Left ventricle myocardium inferior (tissue), 1 donor: ENCODE results near the gene NLRP9. TPM values are rescaled to one million over a fixed set of nuclear protein-coding genes. Genes with fewer than 3 reads are reported as not detected.
"Not testable (repeated sequence)": the region's sequence is repeated elsewhere in the genome, so short reads cannot be mapped to it uniquely, and the experiment has no call there.

Experiments used
- DNase-seq: peaks from one replicate; pipeline ENCODE4 v3.0.0-alpha.2; 2020
- H3K27ac ChIP-seq: fragments of 200-600 bp; replicated peaks from 2 replicates; pipeline ENCODE4 v1.8.0; 2021
- H3K27me3 ChIP-seq: fragments of 200-600 bp; 2 replicates; pipeline ENCODE4 v1.8.0; 2021; ENCODE audit warnings: low read depth
- H3K36me3 ChIP-seq: fragments of 200-600 bp; 2 replicates; pipeline ENCODE4 v1.8.0; 2021
- H3K4me1 ChIP-seq: fragments of 200-600 bp; 2 replicates; pipeline ENCODE4 v1.8.0; 2021
- H3K4me3 ChIP-seq: fragments of 200-600 bp; 2 replicates; pipeline ENCODE4 v1.8.0; 2021; ENCODE audit warnings: mild to moderate bottlenecking, moderate library complexity
- H3K9me3 ChIP-seq: fragments of 200-600 bp; replicated peaks from 2 replicates; pipeline ENCODE4 v1.8.0; 2021
- intact Hi-C: fragments of 100-400 bp; cut with micrococcal nuclease; formaldehyde crosslinking; loops from one replicate; pipeline ENCODE4 v1.11.0; 2022
- total RNA-seq: library from RNA; stranded (reverse); fragmentation: NEBNext Ultra II Directional; extraction: Animal tissue kit (Norgen Biotek cat#: 25700); gene quantifications from one replicate; pipeline ENCODE4 v1.2.1, GENCODE V29; 2021
- TF ChIP-seq, protein P1 (sequence below): fragments of 200-600 bp; IDR thresholded peaks from 2 replicates; pipeline ENCODE4 v1.8.0; 2021; ENCODE audit warnings: antibody characterized with exemption, mild to moderate bottlenecking, borderline replicate concordance
- donor health status: DM: no; HTN: yes; CAD: no; lungs with severe emphysema.

The NLRP9 gene
- total RNA-seq, 1 donor from 2014 or later: not detected

- DNase-seq: no peak
- Histone ChIP-seq H3K4me1 (no peaks in the 10 kb centered on the region), H3K36me3 (no peaks in the 10 kb centered on the region), H3K27ac (no peak overlapping the region), H3K9me3 (no peaks in the 10 kb centered on the region), H3K27me3 (peaks cover 19% of the 10 kb centered on the region), H3K4me3 (no peak overlapping the region)
- TF ChIP-seq, protein P1, sequence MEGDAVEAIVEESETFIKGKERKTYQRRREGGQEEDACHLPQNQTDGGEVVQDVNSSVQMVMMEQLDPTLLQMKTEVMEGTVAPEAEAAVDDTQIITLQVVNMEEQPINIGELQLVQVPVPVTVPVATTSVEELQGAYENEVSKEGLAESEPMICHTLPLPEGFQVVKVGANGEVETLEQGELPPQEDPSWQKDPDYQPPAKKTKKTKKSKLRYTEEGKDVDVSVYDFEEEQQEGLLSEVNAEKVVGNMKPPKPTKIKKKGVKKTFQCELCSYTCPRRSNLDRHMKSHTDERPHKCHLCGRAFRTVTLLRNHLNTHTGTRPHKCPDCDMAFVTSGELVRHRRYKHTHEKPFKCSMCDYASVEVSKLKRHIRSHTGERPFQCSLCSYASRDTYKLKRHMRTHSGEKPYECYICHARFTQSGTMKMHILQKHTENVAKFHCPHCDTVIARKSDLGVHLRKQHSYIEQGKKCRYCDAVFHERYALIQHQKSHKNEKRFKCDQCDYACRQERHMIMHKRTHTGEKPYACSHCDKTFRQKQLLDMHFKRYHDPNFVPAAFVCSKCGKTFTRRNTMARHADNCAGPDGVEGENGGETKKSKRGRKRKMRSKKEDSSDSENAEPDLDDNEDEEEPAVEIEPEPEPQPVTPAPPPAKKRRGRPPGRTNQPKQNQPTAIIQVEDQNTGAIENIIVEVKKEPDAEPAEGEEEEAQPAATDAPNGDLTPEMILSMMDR: no peak
- intact Hi-C loops: no loop called here
These were observed 28.3 kb upstream of the NLRP9 start for GRCh38 chr19:55766466-55766865.

GRCh38 chr19:55758797-55759196 lies 20.6 kb upstream of the NLRP9 start, which contains the start of gene RFPL4A:
TSS of gene RFPL4A (plus strand) at chr19:55759097. CDS start at chr19:55761801, 2,704 bp downstream.
- intact Hi-C loops, H3K4me3 ChIP-seq, H3K27ac ChIP-seq, H3K9me3 ChIP-seq, H3K36me3 ChIP-seq, H3K4me1 ChIP-seq, DNase-seq: not testable (repeated sequence)
- peaks cover 47% of the 10 kb centered on the region for H3K27me3 ChIP-seq

DNA sequence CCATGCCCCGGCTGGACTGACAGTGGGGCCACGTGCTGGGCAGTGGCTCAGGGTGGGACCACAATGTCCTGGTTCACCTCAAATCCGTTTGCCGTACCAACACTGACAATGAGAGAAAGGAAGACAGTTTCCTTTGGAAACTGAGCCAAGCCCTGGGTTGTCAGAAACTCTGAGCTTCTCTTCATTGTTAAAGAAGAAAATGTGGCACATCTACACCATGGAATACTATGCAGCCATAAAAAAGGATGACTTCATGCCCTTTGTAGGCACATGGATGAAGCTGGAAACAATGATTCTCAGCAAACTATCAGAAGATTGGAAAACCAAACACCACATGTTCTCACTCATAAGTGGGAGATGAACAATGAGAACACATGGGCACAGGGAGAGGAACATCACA lies 18.6 kb upstream of the NLRP9 start:
- H3K4me1 ChIP-seq, DNase-seq, H3K4me3 ChIP-seq, intact Hi-C loops, H3K27ac ChIP-seq, H3K9me3 ChIP-seq, H3K36me3 ChIP-seq: not testable (repeated sequence)
- peaks cover 66% of the 10 kb centered on the region for H3K27me3 ChIP-seq

- H3K4me3 ChIP-seq: no peak overlapping the region
These were observed 15.2 kb upstream of the NLRP9 start for GRCh38 chr19:55753401-55753800.

GRCh38 chr19:55750715-55751114 lies 12.5 kb upstream of the NLRP9 start:
- H3K27me3 ChIP-seq: peaks cover 58% of the 10 kb centered on the region
- H3K9me3 ChIP-seq: no peaks in the 10 kb centered on the region
- no peaks in the 10 kb centered on the region for H3K36me3 ChIP-seq
- H3K4me3 ChIP-seq: no peak overlapping the region
- H3K4me1 ChIP-seq: no peaks in the 10 kb centered on the region
- no peak overlapping the region for H3K27ac ChIP-seq
- no peak for DNase-seq
- intact Hi-C loops: no loop called here
- TF ChIP-seq, protein P1: no peak

More at GRCh38 chr19:55753401-55753800, 15.2 kb upstream of the NLRP9 start:
- TF ChIP-seq, protein P1: no peak
- Histone ChIP-seq H3K4me1 (no peaks in the 10 kb centered on the region), H3K27ac (no peak overlapping the region), H3K36me3 (no peaks in the 10 kb centered on the region), H3K9me3 (no peaks in the 10 kb centered on the region), H3K27me3 (peaks cover 61% of the 10 kb centered on the region)
- no peak for DNase-seq
- intact Hi-C loops: no loop called here

DNA sequence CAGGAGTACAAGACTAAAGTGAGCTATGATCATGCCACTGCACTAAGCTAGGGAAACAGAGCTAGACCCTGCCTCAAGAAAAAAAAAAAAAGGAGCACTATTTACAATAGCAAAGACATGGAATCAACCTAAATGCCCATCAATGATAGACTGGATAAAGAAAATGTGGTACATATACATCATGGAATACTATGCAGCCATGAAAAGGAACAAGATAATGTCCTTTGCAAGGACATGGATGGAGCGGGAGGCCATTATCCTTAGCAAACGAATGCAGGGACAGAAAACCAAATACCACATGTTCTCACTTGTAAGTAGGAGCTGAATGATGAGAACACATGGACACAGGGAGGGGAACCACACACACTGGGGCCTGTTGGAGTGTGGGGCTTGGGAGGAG lies 7.8 kb downstream of the NLRP9 start:
- H3K4me1 ChIP-seq, intact Hi-C loops, H3K27ac ChIP-seq: not testable (repeated sequence)

GRCh38 chr19:55723491-55723890 lies 14.7 kb downstream of the NLRP9 start:
- H3K27me3 ChIP-seq: peaks cover 65% of the 10 kb centered on the region
- H3K36me3 ChIP-seq: no peaks in the 10 kb centered on the region
- no peak overlapping the region for H3K27ac ChIP-seq
- H3K4me3 ChIP-seq: no peak overlapping the region
- DNase-seq: no peak
- H3K4me1 ChIP-seq: no peaks in the 10 kb centered on the region
- peaks cover 23% of the 10 kb centered on the region for H3K9me3 ChIP-seq
- intact Hi-C loops: no loop called here
- TF ChIP-seq, protein P1: no peak

More for the DNA sequence above, 7.8 kb downstream of the NLRP9 start:
- not testable (repeated sequence) for H3K9me3 ChIP-seq, H3K36me3 ChIP-seq, H3K4me3 ChIP-seq, DNase-seq
- H3K27me3 ChIP-seq: peaks cover 27% of the 10 kb centered on the region
